Tongue (tissue), 2 donors: ENCODE measurements around the gene RAB17. TPM values are rescaled to one million over a fixed set of nuclear protein-coding genes. Genes with fewer than 3 reads are reported as not detected.

Experiments used
- DNase-seq: peaks from one replicate; pipeline ENCODE4 v3.0.0-alpha.2; 2015
- total RNA-seq: library from RNA; depleted of rRNA; stranded (reverse); fragments of >200 nt; gene quantifications from one replicate; pipeline ENCODE4 v1.2.3, GENCODE V29; 2014

The RAB17 gene, protein sequence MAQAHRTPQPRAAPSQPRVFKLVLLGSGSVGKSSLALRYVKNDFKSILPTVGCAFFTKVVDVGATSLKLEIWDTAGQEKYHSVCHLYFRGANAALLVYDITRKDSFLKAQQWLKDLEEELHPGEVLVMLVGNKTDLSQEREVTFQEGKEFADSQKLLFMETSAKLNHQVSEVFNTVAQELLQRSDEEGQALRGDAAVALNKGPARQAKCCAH
- total RNA-seq = 1.0 TPM

DNA sequence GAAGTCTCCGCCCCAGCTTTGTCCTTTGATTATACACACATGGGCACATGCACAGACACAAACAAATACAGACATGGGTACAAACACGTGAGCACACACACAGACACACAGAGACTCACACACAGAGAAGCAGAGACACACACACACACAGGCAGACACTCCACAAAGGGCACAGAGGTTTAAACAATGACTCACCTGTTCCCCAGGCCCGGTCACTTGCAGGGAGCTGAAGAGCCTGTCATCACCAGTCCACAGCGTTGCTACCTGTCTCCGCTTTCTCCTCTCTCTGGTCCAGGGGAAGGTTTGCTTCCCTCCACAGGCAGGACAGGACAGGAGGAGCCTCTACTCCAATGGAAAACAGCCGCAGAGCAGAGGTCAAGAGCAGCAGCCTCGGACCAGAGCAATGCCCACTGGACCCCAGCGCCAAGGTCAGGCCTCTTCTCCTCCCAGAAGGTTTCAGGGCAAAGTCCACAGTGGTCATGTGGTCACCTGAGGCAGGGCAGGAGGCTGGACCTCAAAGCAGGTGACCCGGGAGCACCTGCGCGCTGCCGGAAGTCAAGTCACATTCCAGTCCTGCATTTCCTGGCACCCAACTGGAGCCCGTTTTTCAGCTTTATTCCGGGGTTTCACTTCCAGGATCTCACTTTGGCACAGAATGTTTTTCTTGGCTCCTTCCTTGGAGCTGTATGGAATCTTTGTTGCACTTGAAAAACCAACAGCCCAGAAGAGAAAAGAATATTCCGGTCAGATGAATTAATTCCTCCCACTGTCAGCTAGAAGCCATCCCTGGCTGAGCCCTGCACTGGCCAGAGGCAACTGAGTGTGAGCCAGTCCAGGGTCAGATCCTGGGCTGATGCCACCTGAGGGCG, at the start of gene RAB17:
Gene RAB17 (minus strand): TSS at position 463 of the 869 bp plus-strand sequence. CDS start 4,580 bp downstream, outside the sequence.
- DNase-seq = no peak

DNA sequence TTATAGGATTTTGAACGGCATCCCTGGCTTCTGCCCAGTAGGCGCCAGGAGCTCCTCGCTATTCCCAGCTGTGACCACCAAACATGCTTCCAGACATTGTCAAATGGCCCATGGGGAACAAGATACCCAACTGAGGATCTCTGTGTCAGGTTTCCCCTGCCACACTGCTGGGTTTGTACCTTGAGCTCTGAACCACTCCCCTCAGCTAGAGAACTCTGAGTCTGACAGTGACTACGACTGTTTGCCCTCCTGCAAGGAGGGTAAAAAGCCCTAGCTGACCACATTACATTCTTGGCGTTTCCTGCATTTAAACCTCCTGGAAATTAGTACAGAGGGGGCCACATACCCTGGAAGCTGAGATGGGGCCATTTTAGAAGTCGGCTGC, 49.3 kb upstream of the RAB17 start:
- peak; percentile 38 for DNase-seq

DNA sequence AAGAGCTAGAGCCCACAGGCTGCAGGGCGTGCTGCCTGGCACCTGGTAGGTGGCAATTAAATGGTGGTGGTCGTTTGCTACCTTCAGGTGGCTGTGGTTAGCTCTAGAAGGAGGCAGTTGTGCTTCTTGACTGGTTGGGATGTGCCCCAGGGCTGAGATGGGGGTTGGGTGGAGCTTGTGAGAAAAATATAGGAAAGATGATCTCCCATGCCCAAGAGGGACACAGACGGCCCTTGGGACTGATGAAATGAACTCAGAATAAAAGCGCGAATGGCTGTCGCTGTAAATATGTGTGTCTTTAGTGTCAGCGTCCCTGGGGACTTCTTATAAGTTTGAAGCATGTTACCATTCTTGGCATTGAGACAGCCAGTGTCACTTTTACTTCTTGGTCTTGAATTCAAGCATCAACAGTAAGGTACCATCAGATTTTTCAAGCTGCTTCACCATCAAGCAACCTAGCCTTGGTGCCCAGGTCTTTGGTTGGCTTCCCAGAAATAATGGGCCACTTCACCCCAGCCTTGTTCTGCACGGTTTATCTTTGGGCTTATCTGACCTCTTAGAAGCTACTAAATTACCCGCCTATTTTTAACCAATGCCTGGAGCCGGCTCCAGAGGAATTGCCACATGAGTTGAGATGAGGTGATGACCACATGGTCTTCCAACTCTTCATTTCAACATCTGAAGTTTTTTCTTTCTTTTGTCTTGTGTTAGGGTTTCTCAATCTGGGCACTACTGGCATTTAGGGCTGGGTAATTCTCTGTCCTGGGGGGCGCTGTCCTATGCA, 48.7 kb upstream of the RAB17 start:
- DNase-seq = peak; percentile 25

DNA sequence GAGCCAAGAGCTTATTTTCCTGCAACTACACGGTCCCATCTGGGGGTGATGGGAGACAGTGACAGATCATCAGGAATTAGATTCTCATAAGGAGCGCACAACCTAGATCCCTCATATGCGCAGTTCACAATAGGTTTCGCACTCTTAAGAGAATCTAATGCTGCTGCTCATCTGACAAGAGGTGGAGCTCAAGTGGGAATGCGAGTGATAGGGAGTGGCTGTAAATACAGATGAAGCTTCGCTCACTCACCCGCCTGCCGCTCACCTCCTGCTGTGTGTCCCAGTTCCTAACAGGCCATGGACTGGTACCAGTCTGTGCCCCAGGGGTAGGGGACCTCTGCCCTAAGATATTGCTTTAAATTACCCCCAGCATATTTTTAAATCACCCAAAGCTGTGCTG, 47.6 kb upstream of the RAB17 start:
- DNase-seq = no peak

DNA sequence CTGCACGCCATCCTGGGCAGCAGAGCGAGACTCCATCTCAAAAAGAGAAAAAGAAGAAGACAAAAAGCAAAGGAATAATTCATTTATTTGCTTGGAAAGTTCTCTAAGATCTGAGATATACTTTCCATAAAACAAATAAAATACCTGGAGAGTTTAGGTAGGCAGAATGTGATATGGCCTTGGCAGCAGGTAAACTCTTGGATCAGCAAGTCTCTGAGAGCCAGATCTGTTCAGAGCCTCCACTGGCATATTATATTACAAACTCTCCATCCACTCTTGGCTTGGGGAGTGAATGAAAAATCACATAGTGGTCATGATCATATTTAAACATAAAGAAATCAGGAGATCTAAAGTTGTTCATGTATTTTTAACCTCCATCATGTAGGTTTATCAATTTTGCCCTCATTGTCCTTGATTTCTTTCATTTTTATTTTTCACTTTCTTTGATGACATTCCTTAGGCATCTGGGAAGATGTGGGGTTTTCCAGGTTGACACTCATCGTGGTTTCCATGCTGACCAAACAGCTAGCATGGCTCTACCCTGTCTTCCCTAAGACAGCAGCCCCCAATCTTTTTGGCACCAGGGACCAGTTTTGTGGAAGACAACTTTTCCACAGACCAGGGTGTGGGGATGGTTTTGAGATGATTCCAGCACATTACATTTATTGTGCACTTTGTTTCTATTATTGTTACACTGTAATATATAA, 47.0 kb upstream of the RAB17 start:
- DNase-seq = no peak

DNA sequence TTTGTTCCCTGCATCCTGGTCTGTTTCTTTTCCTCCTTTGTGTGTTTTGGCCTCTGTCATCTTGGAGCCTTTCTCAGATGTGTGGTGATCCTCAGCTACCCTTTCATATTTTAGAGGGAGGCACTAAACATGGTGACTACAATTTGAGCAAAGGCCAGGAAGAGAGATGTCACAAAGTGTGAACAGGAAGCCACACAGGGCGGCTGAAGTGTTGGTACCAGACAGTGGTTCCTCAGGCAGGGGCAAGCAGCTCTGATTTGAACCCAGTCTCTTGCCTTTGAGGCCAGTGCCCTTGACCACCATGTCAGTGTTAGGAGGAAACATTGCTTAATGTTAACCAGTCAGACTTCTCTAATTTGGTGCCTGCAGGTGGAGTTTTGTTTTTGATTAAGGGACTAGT, 46.0 kb upstream of the RAB17 start:
- DNase-seq = no peak

DNA sequence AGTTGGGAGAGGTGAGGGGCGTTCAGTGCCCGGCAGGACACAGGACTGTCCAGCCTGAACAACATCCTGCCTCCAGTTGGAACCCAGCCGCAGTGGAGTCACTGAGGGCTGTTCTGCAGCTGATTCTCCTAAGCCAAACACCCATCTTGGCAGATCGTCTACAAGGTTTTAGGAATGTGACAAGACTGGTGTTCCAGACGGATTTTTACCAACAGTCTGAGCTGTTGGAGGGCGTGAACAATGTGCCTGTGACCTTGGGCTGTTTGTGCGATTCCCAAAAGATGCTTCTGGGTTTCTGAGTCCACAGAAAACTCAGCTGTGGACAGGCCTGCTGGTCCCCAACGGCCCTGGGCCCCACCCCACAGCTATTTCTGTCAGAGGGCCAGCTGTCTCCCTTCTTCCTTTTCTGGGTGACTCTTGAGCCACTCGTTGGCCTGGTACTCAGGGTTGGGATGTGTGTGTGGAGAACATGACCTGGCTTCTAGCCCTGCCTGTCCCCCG, 42.6 kb upstream of the RAB17 start:
- DNase-seq = peak; percentile 79

DNA sequence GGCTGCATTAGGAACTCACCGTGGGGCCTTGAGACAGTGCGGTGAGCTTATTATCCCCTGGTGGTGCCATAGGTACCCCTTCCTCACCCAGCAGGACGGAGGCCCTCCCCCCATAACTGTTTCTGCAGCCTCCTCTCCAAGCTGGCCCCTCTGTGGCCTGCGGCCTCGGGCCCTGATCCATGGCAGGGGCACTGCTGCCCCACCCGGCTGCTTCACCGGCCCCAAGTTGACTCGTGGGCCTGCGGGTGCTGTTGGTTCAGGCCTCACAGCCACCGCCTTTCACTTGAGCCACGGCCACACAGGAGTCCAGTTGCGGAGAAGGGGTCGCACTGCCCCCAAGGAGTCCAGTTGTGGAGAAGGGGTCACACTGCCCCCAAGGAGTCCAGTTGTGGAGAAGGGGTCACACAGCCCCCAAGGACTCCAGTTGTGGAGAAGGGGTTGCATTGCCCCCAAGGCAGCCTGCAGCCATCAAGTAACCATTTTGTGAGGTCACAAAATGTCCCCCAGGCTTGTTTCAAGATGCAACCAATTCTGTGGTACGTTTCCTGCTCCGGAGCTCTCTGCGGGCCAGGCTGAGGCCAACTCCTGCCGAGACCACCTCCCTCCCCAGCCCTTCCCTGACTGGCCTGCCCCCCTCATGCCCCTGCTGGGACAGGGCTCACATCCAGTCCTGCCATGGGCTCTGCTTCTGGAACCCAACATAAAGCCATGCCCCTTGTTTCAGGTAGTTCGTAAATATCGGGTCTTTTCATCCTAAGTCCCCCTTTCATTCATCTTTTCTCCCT, 41.5 kb upstream of the RAB17 start:
- DNase-seq = no peak

DNA sequence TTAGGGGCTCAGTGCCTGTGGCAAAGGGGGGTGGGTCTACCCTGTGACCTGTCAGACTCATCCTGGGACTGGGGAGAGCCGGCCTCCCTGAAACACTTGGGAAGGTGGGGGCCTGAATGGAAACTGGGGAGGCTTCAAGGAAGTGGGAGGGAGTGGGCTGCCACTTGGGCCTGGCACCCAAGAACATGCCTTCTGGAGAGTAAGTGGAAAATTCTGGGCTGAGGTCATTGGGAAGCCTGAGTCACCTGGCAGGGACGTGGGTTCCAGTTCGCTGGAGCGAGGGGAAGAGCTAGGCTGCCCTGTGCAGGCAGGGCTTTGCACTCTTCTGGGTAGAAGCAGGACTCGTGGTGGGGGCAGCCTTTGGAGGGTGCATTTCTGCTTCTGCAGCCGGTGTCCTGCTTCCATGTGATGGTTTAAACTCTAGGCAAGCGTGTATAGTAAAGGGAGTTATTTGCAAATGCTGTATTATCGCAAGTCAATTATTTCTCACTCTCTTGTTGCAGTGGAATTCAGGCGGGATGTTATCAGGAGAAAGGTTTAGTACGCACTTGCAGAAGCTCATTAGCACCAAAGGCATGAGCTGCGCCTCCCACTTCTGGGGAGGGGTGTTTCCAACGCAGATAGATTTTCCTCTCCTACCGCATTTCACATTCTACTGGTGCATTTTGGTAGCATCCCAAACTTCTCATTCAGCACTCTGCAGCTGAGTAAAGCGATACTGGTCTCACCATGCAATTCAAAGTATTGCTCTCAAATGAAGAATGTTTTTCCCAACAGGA, 40.7 kb upstream of the RAB17 start:
- no peak for DNase-seq

DNA sequence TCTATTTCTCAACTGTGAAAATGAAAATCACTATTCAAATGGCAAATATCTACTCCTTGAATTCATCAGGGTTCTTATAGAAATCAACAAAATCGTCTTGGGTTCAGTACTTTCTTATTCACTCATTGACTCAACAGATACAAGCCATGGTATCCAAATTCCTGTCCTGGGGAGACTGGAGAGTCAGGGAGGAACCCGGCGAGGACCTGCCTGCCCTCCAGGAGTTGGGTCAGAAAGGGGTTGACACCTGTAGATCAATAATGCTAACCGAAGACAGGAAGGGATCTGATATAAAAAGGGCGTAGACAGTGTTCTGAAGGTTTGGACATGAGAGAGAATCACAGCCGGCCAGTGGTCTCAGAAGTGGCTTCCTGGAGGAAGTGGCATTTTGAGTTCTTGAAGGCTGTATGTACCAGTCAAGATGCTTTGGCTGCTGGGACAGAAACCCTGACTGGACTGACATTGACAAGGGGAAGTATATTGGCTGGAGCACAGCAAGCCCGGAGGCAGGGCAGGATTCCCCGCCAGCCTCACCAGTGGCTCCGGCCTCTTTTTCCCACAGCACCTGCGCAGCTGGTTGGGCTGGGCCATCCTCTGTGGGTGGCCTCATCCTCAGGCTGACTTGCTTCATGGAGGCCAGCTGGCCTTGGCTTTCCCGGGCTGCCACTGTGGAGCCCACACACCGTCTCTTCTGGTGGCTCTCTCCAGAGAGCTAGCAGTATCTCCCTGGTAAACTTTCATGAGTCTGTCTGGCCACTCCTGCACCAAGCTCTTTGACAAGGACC, 39.9 kb upstream of the RAB17 start:
- no peak for DNase-seq

DNA sequence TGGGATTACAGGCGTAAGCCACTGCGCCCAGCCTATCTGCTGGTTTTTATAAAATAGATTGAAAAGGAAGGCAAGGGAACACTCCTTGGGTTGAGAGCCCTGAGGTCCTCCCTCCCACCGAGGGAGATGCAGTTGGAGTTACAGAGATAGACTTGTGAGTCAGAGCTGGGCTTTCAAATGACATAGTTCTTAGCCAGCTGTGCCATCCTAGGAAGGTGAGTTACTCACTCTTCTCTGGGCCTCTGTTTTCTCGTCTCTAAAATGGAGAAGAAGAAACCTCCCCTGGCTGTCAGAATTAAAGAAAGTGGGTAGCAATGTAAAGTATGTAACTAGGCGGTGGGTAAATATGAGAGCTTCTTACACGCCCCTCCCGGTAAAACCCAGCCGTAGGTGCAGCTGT, 39.2 kb upstream of the RAB17 start:
- DNase-seq = no peak

DNA sequence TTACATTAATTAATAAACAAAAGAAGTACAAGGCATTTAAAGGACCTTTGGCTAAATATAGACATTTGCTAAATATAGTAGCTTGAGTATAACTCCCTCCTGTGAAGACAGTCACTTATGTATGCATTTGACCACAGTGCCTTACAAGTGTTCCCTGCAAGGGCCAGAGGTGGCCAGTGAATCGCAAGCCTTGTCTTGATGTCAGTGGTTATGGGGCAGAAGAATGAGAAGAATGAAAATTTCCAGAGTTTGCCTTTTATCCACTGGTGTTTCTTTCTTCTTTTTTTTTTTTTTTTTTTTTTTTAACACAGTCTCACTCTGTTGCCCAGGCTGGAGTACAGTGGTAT, 38.6 kb upstream of the RAB17 start:
- DNase-seq = no peak

DNA sequence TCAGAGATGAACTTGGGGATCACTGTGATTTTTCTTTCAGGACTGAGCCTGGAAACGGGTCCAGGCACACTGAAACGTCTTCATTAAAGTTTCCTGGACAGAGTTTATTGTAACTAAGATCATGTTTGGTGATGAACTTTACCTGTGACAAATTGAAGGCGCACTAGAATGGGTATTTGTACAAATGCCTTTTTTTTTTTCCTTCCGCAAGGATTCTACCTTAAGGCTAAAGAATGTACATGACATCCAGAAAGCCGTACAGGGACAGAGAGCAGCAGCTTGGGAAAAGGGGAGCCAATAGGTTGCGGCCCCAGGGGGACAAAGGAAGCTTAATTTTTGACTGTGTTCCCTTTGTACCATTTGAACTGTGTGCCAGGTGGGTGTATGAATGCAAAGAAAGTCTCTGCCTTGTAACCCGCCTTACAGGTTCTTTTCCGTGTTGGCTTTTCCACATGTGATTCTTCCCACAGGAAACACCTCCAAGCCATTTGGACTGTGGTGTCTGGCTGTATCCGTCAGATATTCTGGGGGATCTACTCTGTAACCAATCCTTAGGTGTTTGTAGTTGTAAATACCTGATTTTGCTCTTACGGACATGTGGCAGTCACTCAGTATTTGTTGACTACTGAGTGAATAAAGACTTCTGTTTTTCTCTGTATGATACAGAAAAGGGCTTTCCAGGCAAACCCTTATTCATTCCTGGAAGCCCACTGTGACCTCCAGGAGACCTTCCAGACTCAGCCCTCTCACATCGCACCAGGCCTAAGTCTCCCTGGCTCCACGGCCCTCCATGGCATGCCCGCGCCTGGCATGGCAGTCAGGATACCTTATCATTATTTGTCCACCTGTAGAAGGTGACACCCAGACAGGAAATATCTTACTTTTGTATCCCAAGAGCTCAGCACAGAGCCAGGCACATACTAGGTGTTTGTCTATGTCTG, 38.0 kb upstream of the RAB17 start:
- no peak for DNase-seq

DNA sequence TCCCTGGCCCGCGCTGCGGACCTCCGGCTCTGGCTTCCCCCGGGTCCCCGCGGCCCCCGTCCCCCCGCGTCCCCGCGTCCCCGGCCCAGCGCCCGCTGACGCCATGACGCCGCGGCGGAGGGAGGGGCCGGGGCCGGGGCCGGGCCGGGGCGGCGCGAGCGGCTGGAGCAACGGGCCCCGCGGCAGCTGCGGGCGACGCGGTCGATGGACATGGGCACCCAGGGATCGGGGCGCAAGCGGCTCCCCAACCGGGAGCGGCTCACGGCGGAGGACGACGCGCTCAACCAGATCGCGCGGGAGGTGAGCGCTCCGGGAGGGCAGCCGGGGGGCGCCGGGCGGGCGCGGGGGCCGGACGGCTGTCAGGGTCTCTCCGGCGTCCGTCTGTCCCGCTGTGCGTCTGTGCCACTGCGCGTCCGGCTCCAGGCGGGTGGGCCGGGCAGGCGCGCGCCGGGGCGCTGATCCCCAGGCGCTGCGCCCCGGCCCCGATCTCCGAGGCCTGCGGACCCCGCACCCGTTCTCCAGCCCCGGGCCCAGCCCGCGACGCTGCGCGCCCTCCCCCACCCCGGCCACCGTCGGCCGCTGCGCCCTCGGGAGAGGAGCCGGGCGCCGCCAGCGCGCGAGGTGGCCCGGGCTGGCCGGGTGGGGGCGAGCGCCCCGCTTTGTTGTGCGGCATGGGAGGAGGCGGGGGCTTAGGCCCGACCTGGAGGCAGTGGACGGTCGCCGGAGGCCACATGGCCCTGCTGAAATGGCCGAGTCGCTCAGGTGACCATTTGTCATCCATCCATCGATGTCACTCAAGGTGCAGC, 37.1 kb upstream of the RAB17 start, which contains the start of gene LRRFIP1:
Gene LRRFIP1 (plus strand): TSS at position 147 of the 806 bp plus-strand sequence. CDS start 58 bp downstream, at position 205.
- DNase-seq = peak; percentile 74

DNA sequence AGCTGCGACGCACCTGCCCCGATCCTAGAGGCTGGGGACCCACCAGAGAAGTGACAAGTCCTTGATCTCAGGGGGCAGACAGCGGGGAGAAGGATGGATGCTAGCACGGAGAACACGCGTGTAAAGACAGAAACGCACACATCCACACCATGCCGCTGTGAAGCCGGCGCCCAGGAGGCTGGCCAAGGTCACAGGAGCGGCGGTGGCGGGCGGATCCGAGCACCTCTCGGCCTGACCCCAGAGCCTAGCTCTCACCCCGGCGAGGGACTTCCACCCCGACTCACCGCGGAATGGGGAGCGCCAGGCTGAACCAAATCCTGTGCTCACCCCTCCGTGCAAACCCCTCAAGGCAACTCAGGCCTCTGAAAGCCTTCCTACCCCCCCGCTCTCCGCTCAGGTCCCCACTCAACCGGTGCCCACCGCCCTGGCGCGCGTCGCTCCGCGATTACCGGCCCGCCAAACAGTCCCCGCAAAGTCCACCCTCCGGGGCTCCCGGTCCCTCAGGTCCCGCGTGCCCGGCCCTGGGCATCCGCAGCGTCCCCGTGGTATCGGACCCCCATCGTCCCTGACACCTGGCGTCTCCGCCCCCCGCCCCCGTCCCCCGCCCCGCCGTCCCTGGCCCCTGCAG, 36.4 kb upstream of the RAB17 start:
- no peak for DNase-seq

DNA sequence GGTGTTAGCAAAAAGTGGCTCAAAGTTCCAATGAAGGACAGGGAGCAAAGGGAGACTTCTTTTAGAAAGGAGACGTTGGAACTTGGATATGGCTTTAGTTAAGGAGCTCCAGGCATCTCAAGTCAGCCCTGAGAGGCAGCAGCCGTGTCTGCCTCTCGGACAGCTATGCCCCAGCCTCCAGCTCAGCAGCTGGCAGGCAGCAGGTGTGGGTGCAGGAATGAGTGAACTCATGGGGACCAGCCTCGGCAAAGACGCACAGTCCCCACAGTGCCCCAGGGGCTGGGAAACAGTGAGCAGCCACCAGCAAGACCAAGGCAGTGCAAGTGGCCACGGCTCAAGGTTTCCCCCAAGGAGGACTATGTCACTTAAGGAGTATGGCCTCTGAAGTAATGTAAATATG, 35.2 kb upstream of the RAB17 start:
- DNase-seq = peak; percentile 72

DNA sequence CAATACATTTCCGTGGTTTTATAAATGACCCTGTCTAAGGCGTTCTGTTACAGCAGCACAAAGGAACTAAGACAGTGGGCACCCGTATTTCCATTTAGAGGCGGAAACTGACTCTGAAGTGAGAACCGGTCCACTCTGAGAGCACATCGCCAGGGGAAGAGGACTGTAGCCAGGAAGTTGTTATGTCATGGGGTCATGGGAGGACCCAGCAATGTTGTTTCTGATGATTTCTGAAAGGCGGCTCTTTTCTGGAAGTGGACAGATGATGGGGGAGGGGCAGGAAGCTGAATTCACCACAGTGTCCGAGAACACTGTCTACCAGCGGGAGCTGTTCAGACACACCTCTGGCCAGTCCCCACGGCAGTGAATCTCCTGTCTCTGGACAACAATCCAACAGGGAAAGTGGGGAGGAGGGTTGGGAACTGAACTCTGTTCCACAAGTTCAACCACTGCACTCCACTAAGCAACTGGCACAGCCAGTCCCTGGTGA, 34.7 kb upstream of the RAB17 start:
- no peak for DNase-seq
